Natural killer cell (primary cell): ENCODE results near the gene PFAS. TPM values are rescaled to one million over a fixed set of nuclear protein-coding genes. Genes with fewer than 3 reads are reported as not detected.

Source experiments
- ATAC-seq, 3 donors: fragments of 150-1000 bp in 2 of 3; fragments of 200-7000 bp in 1 of 3; cut with Tn5 transposase; 1 replicate in 1 of 3; 2 replicates in 2 of 3; pipeline ENCODE4 v1.10.0; 2021; ENCODE audit warnings: mild to moderate bottlenecking in 2 of 3, moderate library complexity in 2 of 3
- DNase-seq, 2 donors: peaks; one replicate each; pipeline versions ENCODE4 v3.0.0 to v3.0.0-alpha.2; 2013 to 2021; ENCODE audit warnings: mixed read lengths in 1 of 2
- H3K27ac ChIP-seq: one replicate; pipeline ENCODE4 v1.5.1; 2013; ENCODE audit warnings: mild to moderate bottlenecking, low read length
- H3K27me3 ChIP-seq: one replicate; pipeline ENCODE4 v1.6.1; 2013; ENCODE audit warnings: low read length; ENCODE audit not compliant: control insufficient read depth, insufficient read depth
- H3K36me3 ChIP-seq: one replicate; pipeline ENCODE4 v1.6.1; 2013; ENCODE audit warnings: low read length; ENCODE audit not compliant: control insufficient read depth, insufficient read depth
- H3K4me1 ChIP-seq: one replicate; pipeline ENCODE4 v1.6.1; 2013; ENCODE audit warnings: low read length; ENCODE audit not compliant: control insufficient read depth, insufficient read depth
- H3K4me3 ChIP-seq: one replicate; pipeline ENCODE4 v1.5.1; 2013; ENCODE audit warnings: low read length
- H3K9me3 ChIP-seq: one replicate; pipeline ENCODE4 v1.6.1; 2013; ENCODE audit warnings: low read length; ENCODE audit not compliant: control insufficient read depth, insufficient read depth
- H3K27ac Mint-ChIP-seq, 2 donors: one replicate each; pipeline ENCODE4 v1.8.0; 2022; ENCODE audit warnings: mild to moderate bottlenecking in 2 of 2, mixed read lengths in 2 of 2, moderate library complexity in 1 of 2
- H3K27me3 Mint-ChIP-seq, 2 donors: one replicate each; pipeline ENCODE4 v1.8.0; 2022; ENCODE audit warnings: low read depth in 2 of 2, mixed read lengths in 2 of 2
- H3K36me3 Mint-ChIP-seq: one replicate; pipeline ENCODE4 v1.8.0; 2022; ENCODE audit warnings: mixed read lengths
- H3K4me1 Mint-ChIP-seq, 2 donors: one replicate each; pipeline ENCODE4 v1.8.0; 2022; ENCODE audit warnings: mixed read lengths in 2 of 2
- H3K4me3 Mint-ChIP-seq: one replicate; pipeline ENCODE4 v1.8.0; 2022; ENCODE audit warnings: mild to moderate bottlenecking, moderate library complexity, mixed read lengths
- H3K9me3 Mint-ChIP-seq, 2 donors: one replicate each; pipeline ENCODE4 v1.8.0; 2022; ENCODE audit warnings: mixed read lengths in 2 of 2
- WGBS: methylation state at CpG from one replicate; pipeline ENCODE4 v1.1.7; 2013; ENCODE audit warnings: missing lambda C conversion rate; ENCODE audit not compliant: insufficient coverage; 5-methylcytosine and 5-hydroxymethylcytosine counted together
- intact Hi-C: fragments of 100-400 bp; cut with micrococcal nuclease; formaldehyde crosslinking; loops from one replicate; pipeline ENCODE4 v1.14.2; 2022
- total RNA-seq, 4 donors: library from RNA; stranded (reverse); fragments of 120-200 nt in 1 of 4; gene quantifications; one replicate each; pipeline versions ENCODE4 v1.2.3 to v1.2.4, GENCODE V29; 2013 to 2022
- TF ChIP-seq, protein P1 (sequence below): fragments of 200-600 bp; IDR thresholded peaks from one replicate; pipeline ENCODE4 v1.8.0; 2022; ENCODE audit warnings: antibody characterized with exemption

PFAS gene
- total RNA-seq, 3 donors from 2014 or later (not counting 1 experiment from before 2014, with no cell fraction given): 23.6 to 30.0 (median 24.0) TPM

DNA sequence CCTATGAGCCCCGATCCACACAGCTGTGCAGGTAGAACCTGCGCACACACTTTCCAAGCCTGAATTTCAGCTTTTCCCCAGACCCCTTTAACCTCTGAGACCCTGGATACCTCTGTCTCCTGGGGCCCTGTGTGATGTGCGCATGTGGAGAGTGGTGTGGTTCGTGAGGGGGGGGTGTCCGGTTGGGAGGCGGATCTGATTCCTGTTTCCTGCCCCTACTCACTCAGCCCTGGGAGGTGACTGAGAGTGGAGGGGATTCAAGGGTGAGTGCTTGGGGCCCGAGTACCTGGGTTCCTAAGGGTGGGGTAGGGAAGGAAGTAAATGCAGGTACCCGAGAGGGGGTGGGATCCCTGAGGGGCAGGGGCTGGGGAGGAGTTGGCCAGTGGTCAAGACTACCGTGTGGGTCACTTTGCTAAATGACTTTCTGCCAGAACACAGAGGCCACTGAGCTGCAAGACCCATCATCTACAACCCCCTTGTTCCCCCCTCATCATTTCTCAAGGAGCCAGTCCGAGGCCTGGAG lies 61.6 kb downstream of the PFAS start:
- Mint-ChIP-seq H3K9me3 (no peaks in the 10 kb centered on the region), H3K4me1 (peaks cover 0 to 8% of the 10 kb centered on the region in 2 donors), H3K4me3 (no peak overlapping the region), H3K36me3 (no peaks in the 10 kb centered on the region), H3K27ac (no peak overlapping the region), H3K27me3 (peaks cover 9 to 12% of the 10 kb centered on the region in 2 donors)
- no peak overlapping the region for H3K4me3 ChIP-seq
- 69% methylated on average over 10 of the region's 10 CpGs for WGBS
- no peak overlapping the region for H3K27ac ChIP-seq
- H3K27me3 ChIP-seq: no peaks in the 10 kb centered on the region
- intact Hi-C loops: no loop called here
- H3K36me3 ChIP-seq: no peaks in the 10 kb centered on the region
- TF ChIP-seq, protein P1, sequence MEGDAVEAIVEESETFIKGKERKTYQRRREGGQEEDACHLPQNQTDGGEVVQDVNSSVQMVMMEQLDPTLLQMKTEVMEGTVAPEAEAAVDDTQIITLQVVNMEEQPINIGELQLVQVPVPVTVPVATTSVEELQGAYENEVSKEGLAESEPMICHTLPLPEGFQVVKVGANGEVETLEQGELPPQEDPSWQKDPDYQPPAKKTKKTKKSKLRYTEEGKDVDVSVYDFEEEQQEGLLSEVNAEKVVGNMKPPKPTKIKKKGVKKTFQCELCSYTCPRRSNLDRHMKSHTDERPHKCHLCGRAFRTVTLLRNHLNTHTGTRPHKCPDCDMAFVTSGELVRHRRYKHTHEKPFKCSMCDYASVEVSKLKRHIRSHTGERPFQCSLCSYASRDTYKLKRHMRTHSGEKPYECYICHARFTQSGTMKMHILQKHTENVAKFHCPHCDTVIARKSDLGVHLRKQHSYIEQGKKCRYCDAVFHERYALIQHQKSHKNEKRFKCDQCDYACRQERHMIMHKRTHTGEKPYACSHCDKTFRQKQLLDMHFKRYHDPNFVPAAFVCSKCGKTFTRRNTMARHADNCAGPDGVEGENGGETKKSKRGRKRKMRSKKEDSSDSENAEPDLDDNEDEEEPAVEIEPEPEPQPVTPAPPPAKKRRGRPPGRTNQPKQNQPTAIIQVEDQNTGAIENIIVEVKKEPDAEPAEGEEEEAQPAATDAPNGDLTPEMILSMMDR: no peak
- H3K9me3 ChIP-seq: no peaks in the 10 kb centered on the region
- ATAC-seq (no peak), DNase-seq (no peak)
- no peaks in the 10 kb centered on the region for H3K4me1 ChIP-seq

DNA sequence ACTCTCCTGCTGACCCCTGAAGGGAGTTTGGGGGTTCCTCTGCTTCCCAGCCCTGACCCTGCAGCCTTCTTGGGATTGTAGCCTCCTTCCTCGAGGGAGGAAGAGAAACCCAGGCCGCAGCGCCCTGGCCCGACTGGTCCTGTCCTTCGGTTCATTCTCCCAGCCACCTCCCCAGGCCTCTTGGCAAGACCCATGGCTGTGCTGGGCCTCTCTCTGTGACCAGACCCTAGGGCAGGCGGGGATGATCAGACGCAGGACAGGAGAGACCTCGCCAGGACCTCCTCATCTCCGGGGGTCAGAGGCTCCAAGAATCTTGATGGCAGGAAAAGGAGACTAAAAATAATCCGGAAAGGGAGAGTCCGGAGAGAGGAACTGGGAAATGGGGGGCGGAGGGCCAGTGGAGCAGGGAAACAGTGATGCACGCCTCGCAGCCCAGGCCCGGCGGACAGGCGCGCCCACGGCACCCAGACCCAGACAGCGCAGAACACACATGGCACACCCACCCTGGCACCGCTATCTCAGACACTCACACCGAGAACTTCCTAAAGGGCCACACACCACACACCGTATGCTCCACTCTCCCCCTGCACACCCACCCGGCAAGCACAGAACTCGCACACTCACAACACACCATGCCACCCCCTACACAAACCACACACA lies 62.2 kb downstream of the PFAS start:
- Histone ChIP-seq H3K4me1 (no peaks in the 10 kb centered on the region), H3K9me3 (no peaks in the 10 kb centered on the region), H3K4me3 (no peak overlapping the region), H3K27ac (no peak overlapping the region), H3K27me3 (no peaks in the 10 kb centered on the region), H3K36me3 (no peaks in the 10 kb centered on the region)
- Mint-ChIP-seq H3K4me1 (peaks cover 0 to 8% of the 10 kb centered on the region in 2 donors), H3K27me3 (peaks cover 15 to 16% of the 10 kb centered on the region in 2 donors), H3K4me3 (no peak overlapping the region), H3K9me3 (no peaks in the 10 kb centered on the region), H3K36me3 (no peaks in the 10 kb centered on the region), H3K27ac (no peak overlapping the region)
- TF ChIP-seq, protein P1: no peak
- ATAC-seq (no peak), DNase-seq (no peak)
- 92% methylated on average over 25 of the region's 25 CpGs for WGBS
- intact Hi-C loops: no loop called here

DNA sequence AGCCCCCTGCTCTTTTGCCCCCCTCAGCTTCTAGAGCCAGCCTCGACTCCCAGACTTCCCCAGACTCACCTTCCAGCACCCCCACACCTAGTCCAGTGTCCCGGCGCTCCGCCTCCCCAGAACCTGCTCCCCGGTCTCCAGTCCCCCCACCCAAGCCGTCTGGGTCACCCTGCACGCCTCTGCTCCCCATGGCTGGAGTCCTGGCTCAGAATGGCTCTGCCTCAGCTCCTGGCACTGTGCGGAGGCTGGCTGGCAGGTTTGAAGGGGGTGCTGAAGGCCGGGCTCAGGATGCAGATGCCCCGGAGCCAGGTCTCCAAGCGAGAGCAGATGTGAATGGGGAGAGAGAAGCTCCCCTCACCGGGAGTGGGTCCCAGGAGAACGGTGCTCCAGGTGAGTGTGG lies 63.2 kb downstream of the PFAS start:
- peaks cover 16 to 17% of the 10 kb centered on the region in 2 donors for H3K27me3 Mint-ChIP-seq
- H3K36me3 Mint-ChIP-seq: no peaks in the 10 kb centered on the region
- intact Hi-C loops: no loop called here
- H3K4me1 ChIP-seq: no peaks in the 10 kb centered on the region
- no peak overlapping the region for H3K27ac Mint-ChIP-seq
- H3K9me3 ChIP-seq: no peaks in the 10 kb centered on the region
- no peak overlapping the region for H3K27ac ChIP-seq
- ATAC-seq: no peak
- no peaks in the 10 kb centered on the region for H3K27me3 ChIP-seq
- DNase-seq: no peak
- peaks cover 0 to 8% of the 10 kb centered on the region in 2 donors for H3K4me1 Mint-ChIP-seq
- WGBS: 86% methylated on average over 13 of the region's 13 CpGs
- H3K36me3 ChIP-seq: no peaks in the 10 kb centered on the region
- no peaks in the 10 kb centered on the region for H3K9me3 Mint-ChIP-seq
- TF ChIP-seq, protein P1: no peak
- H3K4me3 Mint-ChIP-seq: no peak overlapping the region
- H3K4me3 ChIP-seq: no peak overlapping the region
